C4-2B (cell line): ENCODE measurements around the gene ZNF672.

ENCODE experiments used
- CTCF ChIP-seq: fragments of 450-650 bp; conservative IDR thresholded peaks from 2 replicates; pipeline ENCODE4 v1.5.1; 2017; ENCODE audit warnings: mild to moderate bottlenecking
- ZFX ChIP-seq: fragments of 450-650 bp; IDR thresholded peaks from 2 replicates; pipeline ENCODE4 v1.6.1; 2017

- no peak; the same call in 1 of the 2 replicates for TF ChIP-seq CTCF
- no peak for TF ChIP-seq ZFX
Observed at GRCh38 chr1:248873409-248873992, 35.5 kb downstream of the ZNF672 start.
